K562 (cell line): ENCODE results near the gene FIGLA. TPM values are rescaled to one million over a fixed set of nuclear protein-coding genes. Genes with fewer than 3 reads are reported as not detected.

Source experiments
- ATAC-seq: fragments of 200-7000 bp; cut with Tn5 transposase; 3 replicates; pipeline ENCODE4 v1.9.1; 2020; ENCODE audit warnings: moderate library complexity
- BruUV-seq: library from RNA; stranded (reverse); fragments of 400-500 nt; replicated peaks from 2 replicates; lab custom pipeline; 2021; lab: Mats Ljungman, UMichigan
- CTCF ChIA-PET: fragments of 300-600 bp; formaldehyde crosslinking; extraction: SDS; loops from one replicate; lab custom pipeline; 2021; ENCODE audit warnings: low intra/inter-chr PET ratio; lab: Yijun Ruan, JAX
- POLR2A ChIA-PET: fragments of 300-600, 350-650 bp; sonication (Branson Sonifier 250); formaldehyde crosslinking; extraction: SDS; loops from one replicate; lab custom pipeline; 2021; ENCODE audit warnings: antibody characterized with exemption, inconsistent platforms; lab: Yijun Ruan, JAX
- DNase-seq, 4 experiments: peaks; one replicate each; pipeline versions ENCODE4 v3.0.0 to v3.0.0-alpha.2; 2011 to 2018; ENCODE audit warnings: low spot score in 3 of 4, mixed read lengths in 3 of 4; ENCODE audit errors: extremely low read depth in 1 of 4
- FAIRE-seq: peaks from 2 replicates; lab custom pipeline; 2011; peaks lifted over from hg19 to GRCh38; lab: Jason Lieb, UNC
- H2AFZ ChIP-seq: 2 replicates; pipeline ENCODE4 v1.6.0; 2011; ENCODE audit warnings: low read depth, low read length, control low read depth, inconsistent platforms
- H3K27ac ChIP-seq: fragments of 200-600 bp; 3 replicates; pipeline ENCODE4 v1.8.0; 2011; ENCODE audit warnings: low read depth, mild to moderate bottlenecking, control low read depth, inconsistent platforms, low read length, moderate library complexity, mixed read lengths; ENCODE audit errors: extremely low read depth
- H3K27me3 ChIP-seq, 2 experiments: fragments of 300-600 bp in 1 of 2; 2 replicates in 1 of 2; 3 replicates in 1 of 2; pipeline versions ENCODE4 v1.6.0 to v1.8.0; 2011; ENCODE audit warnings: inconsistent platforms in 2 of 2, low read length in 2 of 2, mild to moderate bottlenecking in 1 of 2, mixed read lengths in 1 of 2, moderate library complexity in 1 of 2; ENCODE audit not compliant: control insufficient read depth in 2 of 2, insufficient read depth in 2 of 2
- H3K36me3 ChIP-seq: fragments of 300-600 bp; 3 replicates; pipeline ENCODE4 v1.8.0; 2011; ENCODE audit warnings: mild to moderate bottlenecking, low read length, inconsistent platforms; ENCODE audit not compliant: control insufficient read depth, insufficient read depth
- H3K4me1 ChIP-seq, 2 experiments: fragments of 200-600 bp in 1 of 2; replicated peaks in 1 of 2; 2 replicates in 1 of 2; 3 replicates in 1 of 2; pipeline versions ENCODE4 v1.5.1 to v1.8.0; 2011; ENCODE audit warnings: inconsistent platforms in 2 of 2, low read length in 2 of 2, mild to moderate bottlenecking in 1 of 2, mixed read lengths in 1 of 2, moderate library complexity in 1 of 2; ENCODE audit not compliant: control insufficient read depth in 2 of 2, insufficient read depth in 2 of 2
- H3K4me2 ChIP-seq: 2 replicates; pipeline ENCODE4 v1.6.1; 2011; ENCODE audit warnings: low read length, control low read depth, inconsistent platforms, mixed read lengths; ENCODE audit not compliant: insufficient read depth
- H3K4me3 ChIP-seq: fragments of 200-600 bp; sonication (generic), shearing (Covaris generic); 2 replicates; pipeline ENCODE4 v1.5.1; 2016; ENCODE audit warnings: control low read depth, inconsistent platforms
- H3K79me2 ChIP-seq: fragments of 200-600 bp; 3 replicates; pipeline ENCODE4 v1.8.0; 2011; ENCODE audit warnings: low read length, inconsistent platforms; ENCODE audit not compliant: control insufficient read depth, insufficient read depth
- H3K9ac ChIP-seq, 2 experiments: 2 replicates each; pipeline versions ENCODE4 v1.6.0 to v1.6.1; 2011; ENCODE audit warnings: low read depth in 2 of 2, low read length in 2 of 2, control low read depth in 1 of 2, inconsistent platforms in 1 of 2, mild to moderate bottlenecking in 1 of 2, mixed read lengths in 1 of 2; ENCODE audit not compliant: insufficient read depth in 1 of 2
- H3K9me1 ChIP-seq: one replicate; pipeline ENCODE4 v1.6.0; 2011; ENCODE audit warnings: inconsistent platforms, mild to moderate bottlenecking, low read length, moderate library complexity; ENCODE audit not compliant: control insufficient read depth, insufficient read depth
- H3K9me3 ChIP-seq: replicated peaks from 2 replicates; pipeline ENCODE4 v1.5.1; 2011; ENCODE audit warnings: low read depth, low read length, inconsistent platforms; ENCODE audit not compliant: control insufficient read depth, insufficient read depth
- H4K20me1 ChIP-seq: replicated peaks from 2 replicates; pipeline ENCODE4 v1.6.1; 2011; ENCODE audit warnings: low read length, inconsistent platforms, mixed read lengths; ENCODE audit not compliant: control insufficient read depth, insufficient read depth
- CEBPB ChIP-seq: fragments of 450-650 bp; IDR thresholded peaks from 2 replicates; pipeline ENCODE4 v1.6.1; 2016; ENCODE audit warnings: missing genetic modification characterization, missing compliant biosample characterization
- FIP1L1 ChIP-seq: fragments of 200-400 bp; formaldehyde crosslinking; IDR thresholded peaks from 2 replicates; pipeline ENCODE4 v1.6.1; 2018; ENCODE audit warnings: mild to moderate bottlenecking, low read depth, low read length; ENCODE audit not compliant: poor library complexity, severe bottlenecking
- FOXK2 ChIP-seq, 2 experiments: fragments of 450-650 bp; IDR thresholded peaks in 1 of 2; conservative IDR thresholded peaks in 1 of 2; 2 replicates each; pipeline ENCODE4 v1.6.1; 2016; ENCODE audit warnings: low read depth in 2 of 2, mild to moderate bottlenecking in 1 of 2
- HDAC1 ChIP-seq, 2 experiments: fragments of 450-650 bp; IDR thresholded peaks; 2 replicates each; pipeline ENCODE4 v1.6.1; 2016 to 2017; ENCODE audit warnings: inconsistent platforms in 1 of 2, mild to moderate bottlenecking in 1 of 2, moderate library complexity in 1 of 2
- HIVEP1 ChIP-seq: fragments of 250-450 bp; sonication (Bioruptor Pico); IDR thresholded peaks from 2 replicates; pipeline ENCODE4 v1.4.0; 2020; ENCODE audit warnings: mild to moderate bottlenecking
- HLTF ChIP-seq: fragments of 450-650 bp; IDR thresholded peaks from 2 replicates; pipeline ENCODE4 v1.6.1; 2016
- HNRNPUL1 ChIP-seq: fragments of 200-400 bp; formaldehyde crosslinking; IDR thresholded peaks from 2 replicates; pipeline ENCODE4 v1.6.1; 2017; ENCODE audit warnings: low read length
- NCOA6 ChIP-seq: fragments of 450-650 bp; IDR thresholded peaks from 2 replicates; pipeline ENCODE4 v1.6.1; 2017; ENCODE audit warnings: mild to moderate bottlenecking
- NCOR1 ChIP-seq: fragments of 450-650 bp; IDR thresholded peaks from 2 replicates; pipeline ENCODE4 v1.6.1; 2016; ENCODE audit warnings: mild to moderate bottlenecking, moderate library complexity
- RHOXF2B ChIP-seq: fragments of 250-450 bp; sonication (Bioruptor Pico); conservative IDR thresholded peaks from 2 replicates; pipeline ENCODE4 v1.5.1; 2021
- ZNF324 ChIP-seq: fragments of 250-450 bp; sonication (Bioruptor Pico); IDR thresholded peaks from 2 replicates; pipeline ENCODE4 v1.4.0; 2020; ENCODE audit warnings: mild to moderate bottlenecking
- WGBS: fragments of 100-300 bp; shearing (Covaris generic); methylation state at CpG from one replicate; pipeline ENCODE4 v1.1.6; 2016; ENCODE audit warnings: low coverage, mixed read lengths; ENCODE audit not compliant: insufficient coverage; ENCODE audit errors: missing lambda C conversion rate; 5-methylcytosine and 5-hydroxymethylcytosine counted together
- in situ Hi-C: fragments of 300-500 bp; cut with MboI; formaldehyde crosslinking; loops from 4 replicates; pipeline ENCODE4 v1.15.0; 2018; ENCODE audit warnings: inconsistent platforms, mixed read lengths
- intact Hi-C: fragments of 100-400 bp; cut with micrococcal nuclease; formaldehyde crosslinking; loops from 2 replicates; pipeline ENCODE4 v1.14.2; 2022
- polyA plus RNA-seq, 8 experiments: library from polyadenylated mRNA; depleted of rRNA in 4 of 8; stranded (reverse) in 5 of 8; unstranded in 3 of 8; fragments of >200 nt; fragmentation: Nextera tagmentation in 2 of 8; fragmentation: Illumina TruSeq in 1 of 8; extraction: Ambion mirVana in 2 of 8; extraction: Trizol in 1 of 8; gene quantifications; 2 replicates each; pipeline versions ENCODE4 v1.2.1 to v1.2.3, GENCODE V29; 2011 to 2014; ENCODE audit warnings: inconsistent platforms in 1 of 8, missing spikeins in 1 of 8
- total RNA-seq, 7 experiments: library from RNA; depleted of rRNA in 6 of 7; stranded (reverse); fragments of >200 nt in 6 of 7; fragmentation: Illumina TruSeq in 2 of 7; extraction: Trizol in 2 of 7; gene quantifications; 2 replicates each; pipeline versions ENCODE4 v1.2.1 to v1.2.3, GENCODE V29; 2011 to 2021; ENCODE audit warnings: low replicate concordance in 1 of 7
- TF ChIP-seq, protein P1 (sequence below): fragments of 250-450 bp; sonication (Bioruptor Pico); IDR thresholded peaks from 2 replicates; pipeline ENCODE4 v1.8.0; 2022; ENCODE audit warnings: inconsistent platforms, mild to moderate bottlenecking, moderate library complexity, borderline replicate concordance
- TF ChIP-seq, protein P2 (sequence below): fragments of 250-450 bp; sonication (Bioruptor Pico); IDR thresholded peaks from 2 replicates; pipeline ENCODE4 v1.8.0; 2022; ENCODE audit warnings: moderate library complexity, mild to moderate bottlenecking, inconsistent platforms
- TF ChIP-seq, protein P3 (sequence below), 2 experiments: fragments of 450-650 bp; IDR thresholded peaks; 2 replicates each; pipeline ENCODE4 v1.6.1; 2016
- TF ChIP-seq, protein P4 (sequence below), 2 experiments: fragments of 450-650 bp in 1 of 2; sonication (generic) in 1 of 2; formaldehyde crosslinking in 1 of 2; IDR thresholded peaks in 1 of 2; conservative IDR thresholded peaks in 1 of 2; 2 replicates each; pipeline versions ENCODE4 v1.6.1 to v1.8.1; 2016 to 2023; ENCODE audit warnings: mild to moderate bottlenecking in 2 of 2, moderate library complexity in 2 of 2, inconsistent platforms in 1 of 2, missing genetic modification reagents in 1 of 2

FIGLA gene
- total and polyA plus RNA-seq, 9 of the 15 experiments (the other 6 are each of a cell fraction or from before 2014, with no cell fraction given), result not detected

DNA sequence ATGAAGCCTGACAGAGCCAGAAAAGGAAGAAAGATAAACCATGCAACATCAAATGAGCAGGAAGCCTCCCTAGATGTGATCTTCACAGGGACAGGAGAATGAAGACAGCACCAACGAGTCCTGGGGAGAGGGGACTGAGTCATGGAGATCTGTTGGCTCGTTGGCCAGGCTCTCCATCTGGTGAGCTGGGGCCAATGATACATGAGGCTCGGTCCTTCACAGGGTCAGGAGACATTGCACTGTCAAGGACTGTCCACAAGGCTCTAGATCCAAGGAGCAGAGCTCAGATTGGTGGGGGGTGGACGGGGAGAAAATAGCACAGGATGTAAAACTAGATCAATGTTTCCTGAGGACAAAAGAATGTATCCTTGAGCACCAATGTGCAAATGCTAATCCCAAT, 44.4 kb upstream of the FIGLA start:
- ChIA-PET CTCF (no interaction called here), POLR2A (interaction anchor here (0.6 kb wide), 1 partner anchor 79 kb away, joined by 3 read pairs; no protein-coding TSS in a partner anchor)
- 2% methylated on average over 4 of the region's 4 CpGs for WGBS
- H4K20me1 ChIP-seq, result 0 out of 2 replicates have a peak, but pooled peaks cover 4% of the 10 kb centered on the region
- FAIRE-seq (no peak), ATAC-seq (no peak), DNase-seq (no peak)
- no peaks in the 10 kb centered on the region for H3K9me3 ChIP-seq
- H3K4me2 ChIP-seq, result no peak overlapping the region
- H3K36me3 ChIP-seq, result no peaks in the 10 kb centered on the region
- in situ Hi-C loops, result no loop called here
- no peak overlapping the region for H2AFZ ChIP-seq
- no peak overlapping the region for H3K4me3 ChIP-seq
- no peak overlapping the region for H3K9ac ChIP-seq
- H3K27me3 ChIP-seq, result peaks cover 29 to 70% of the 10 kb centered on the region in 2 experiments
- no peaks in the 10 kb centered on the region; a peak in 2 of 5 replicates for H3K4me1 ChIP-seq
- H3K9me1 ChIP-seq, result no peaks in the 10 kb centered on the region
- H3K79me2 ChIP-seq, result no peaks in the 10 kb centered on the region
- intact Hi-C loops, result no loop called here
- no peak overlapping the region for H3K27ac ChIP-seq
- BruUV-seq, result no TSS peak
- no peak for TF ChIP-seq RHOXF2B (CRISPR knock-in tag)
- TF ChIP-seq HIVEP1, result no peak
- TF ChIP-seq, protein P1, sequence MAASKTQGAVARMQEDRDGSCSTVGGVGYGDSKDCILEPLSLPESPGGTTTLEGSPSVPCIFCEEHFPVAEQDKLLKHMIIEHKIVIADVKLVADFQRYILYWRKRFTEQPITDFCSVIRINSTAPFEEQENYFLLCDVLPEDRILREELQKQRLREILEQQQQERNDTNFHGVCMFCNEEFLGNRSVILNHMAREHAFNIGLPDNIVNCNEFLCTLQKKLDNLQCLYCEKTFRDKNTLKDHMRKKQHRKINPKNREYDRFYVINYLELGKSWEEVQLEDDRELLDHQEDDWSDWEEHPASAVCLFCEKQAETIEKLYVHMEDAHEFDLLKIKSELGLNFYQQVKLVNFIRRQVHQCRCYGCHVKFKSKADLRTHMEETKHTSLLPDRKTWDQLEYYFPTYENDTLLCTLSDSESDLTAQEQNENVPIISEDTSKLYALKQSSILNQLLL (CRISPR knock-in tag), result no peak
- TF ChIP-seq FIP1L1, result no peak
- TF ChIP-seq, protein P2, sequence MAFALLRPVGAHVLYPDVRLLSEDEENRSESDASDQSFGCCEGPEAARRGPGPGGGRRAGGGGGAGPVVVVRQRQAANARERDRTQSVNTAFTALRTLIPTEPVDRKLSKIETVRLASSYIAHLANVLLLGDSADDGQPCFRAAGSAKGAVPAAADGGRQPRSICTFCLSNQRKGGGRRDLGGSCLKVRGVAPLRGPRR, result no peak
- no peak for TF ChIP-seq NCOR1
- no peak for TF ChIP-seq HDAC1 (IDR thresholded peaks at IDR 0.05)
- TF ChIP-seq, protein P3, sequence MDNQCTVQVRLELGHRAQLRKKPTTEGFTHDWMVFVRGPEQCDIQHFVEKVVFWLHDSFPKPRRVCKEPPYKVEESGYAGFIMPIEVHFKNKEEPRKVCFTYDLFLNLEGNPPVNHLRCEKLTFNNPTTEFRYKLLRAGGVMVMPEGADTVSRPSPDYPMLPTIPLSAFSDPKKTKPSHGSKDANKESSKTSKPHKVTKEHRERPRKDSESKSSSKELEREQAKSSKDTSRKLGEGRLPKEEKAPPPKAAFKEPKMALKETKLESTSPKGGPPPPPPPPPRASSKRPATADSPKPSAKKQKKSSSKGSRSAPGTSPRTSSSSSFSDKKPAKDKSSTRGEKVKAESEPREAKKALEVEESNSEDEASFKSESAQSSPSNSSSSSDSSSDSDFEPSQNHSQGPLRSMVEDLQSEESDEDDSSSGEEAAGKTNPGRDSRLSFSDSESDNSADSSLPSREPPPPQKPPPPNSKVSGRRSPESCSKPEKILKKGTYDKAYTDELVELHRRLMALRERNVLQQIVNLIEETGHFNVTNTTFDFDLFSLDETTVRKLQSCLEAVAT (IDR thresholded peaks at IDR 0.05), result no peak
- no peak for TF ChIP-seq HNRNPUL1
- TF ChIP-seq, protein P4, sequence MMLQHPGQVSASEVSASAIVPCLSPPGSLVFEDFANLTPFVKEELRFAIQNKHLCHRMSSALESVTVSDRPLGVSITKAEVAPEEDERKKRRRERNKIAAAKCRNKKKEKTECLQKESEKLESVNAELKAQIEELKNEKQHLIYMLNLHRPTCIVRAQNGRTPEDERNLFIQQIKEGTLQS (IDR thresholded peaks at IDR 0.05), result no peak
- TF ChIP-seq, protein P4 (CRISPR knock-in tag; conservative IDR thresholded peaks at IDR 0.05), result no peak
- TF ChIP-seq CEBPB (tag), result no peak
- no peak for TF ChIP-seq HLTF
- no peak for TF ChIP-seq FOXK2 (conservative IDR thresholded peaks at IDR 0.05 in 1 of 2, IDR thresholded peaks at IDR 0.05 in 1 of 2; ENCODE audit: low read depth in 2 of 2)
- no peak for TF ChIP-seq NCOA6
- no peak for TF ChIP-seq ZNF324 (CRISPR knock-in tag)
